ENCODE data around the gene RNF133. TPM values are rescaled to one million over a fixed set of nuclear protein-coding genes. Genes with fewer than 3 reads are reported as not detected.

The RNF133 gene
- total and polyA plus RNA-seq, 2 experiments from 2014 or later: not detected

- no peaks in the 10 kb centered on the region for H3K4me1 ChIP-seq (ENCODE audit: insufficient read depth)
- TF ChIP-seq EZH2phosphoT487 (IDR thresholded peaks at IDR 0.05; ENCODE audit: insufficient read depth, low read depth) (no peak), EZH2 (IDR thresholded peaks at IDR 0.05; ENCODE audit: insufficient read depth, poor library complexity, severe bottlenecking) (no peak)
- H3K27me3 ChIP-seq (replicated peaks; ENCODE audit: insufficient read depth): no peaks in the 10 kb centered on the region
- no peak overlapping the region for H3K4me2 ChIP-seq (ENCODE audit: unreplicated experiment)
- no peaks in the 10 kb centered on the region for H3K79me2 ChIP-seq (ENCODE audit: insufficient read depth)
- no peak for DNase-seq
- no peaks in the 10 kb centered on the region for H3K36me3 ChIP-seq (ENCODE audit: low read depth)
- H3K9ac ChIP-seq: no peak overlapping the region
- H3F3A ChIP-seq (ENCODE audit: insufficient read depth): no peaks in the 10 kb centered on the region
- no peaks in the 10 kb centered on the region for H4K20me1 ChIP-seq (ENCODE audit: insufficient read depth)
- no peak overlapping the region for H3K4me3 ChIP-seq
- H3K9me2 ChIP-seq (ENCODE audit: insufficient read depth): no peaks in the 10 kb centered on the region
- in situ Hi-C loops (cut with MboI): no loop called here
- no peak overlapping the region for H3K27ac ChIP-seq
- 12% methylated on average over 2 of the region's 2 CpGs for WGBS, 2 experiments (ENCODE audit: low coverage in 1 of 2, low lambda C conversion rate in 2 of 2, missing lambda C conversion rate in 2 of 2)
- no peak overlapping the region for H2AFZ ChIP-seq
- H3K9me3 ChIP-seq (ENCODE audit: low read depth): no peaks in the 10 kb centered on the region
Observed at GRCh38 chr7:122658856-122659255, 40.1 kb downstream of the RNF133 start.

DNA sequence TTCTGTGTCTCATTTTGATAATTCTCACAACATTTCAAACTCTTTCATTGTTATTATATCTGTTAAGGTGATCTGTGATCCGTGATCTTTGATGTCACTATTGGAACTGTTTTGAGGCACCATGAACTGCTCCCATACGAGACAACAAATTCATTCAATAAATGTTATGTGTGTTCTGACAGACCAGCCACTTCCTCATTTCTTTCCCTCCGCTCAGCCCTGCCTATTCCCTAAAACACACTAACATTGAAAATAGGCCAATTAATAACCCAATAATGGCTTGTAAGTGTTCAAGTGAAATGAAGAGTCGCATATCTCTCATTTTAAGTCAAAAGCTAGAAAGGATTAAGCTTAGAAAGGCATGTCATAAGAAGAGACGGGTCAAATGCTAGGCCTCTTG lies 45.2 kb downstream of the RNF133 start:
- Histone ChIP-seq H3K4me1 (ENCODE audit: insufficient read depth) (no peaks in the 10 kb centered on the region), H3K79me2 (ENCODE audit: insufficient read depth) (no peaks in the 10 kb centered on the region), H3K27me3 (replicated peaks; ENCODE audit: insufficient read depth) (no peaks in the 10 kb centered on the region), H3K4me2 (ENCODE audit: unreplicated experiment) (no peak overlapping the region), H4K20me1 (ENCODE audit: insufficient read depth) (no peaks in the 10 kb centered on the region), H3K9me2 (ENCODE audit: insufficient read depth) (no peaks in the 10 kb centered on the region), H3K9me3 (ENCODE audit: low read depth) (no peaks in the 10 kb centered on the region), H3K27ac (no peak overlapping the region), H3K4me3 (no peak overlapping the region), H2AFZ (no peak overlapping the region), H3K9ac (no peak overlapping the region), H3K36me3 (ENCODE audit: low read depth) (no peaks in the 10 kb centered on the region), H3F3A (ENCODE audit: insufficient read depth) (no peaks in the 10 kb centered on the region)
- WGBS, 2 experiments (ENCODE audit: low coverage in 1 of 2, low lambda C conversion rate in 2 of 2, missing lambda C conversion rate in 2 of 2): 18 to 26% methylated on average over 5 of the region's 5 CpGs
- in situ Hi-C loops (cut with MboI): no loop called here
- no peak for DNase-seq
- TF ChIP-seq EZH2 (IDR thresholded peaks at IDR 0.05; ENCODE audit: insufficient read depth, poor library complexity, severe bottlenecking): no peak
- TF ChIP-seq EZH2phosphoT487 (IDR thresholded peaks at IDR 0.05; ENCODE audit: insufficient read depth, low read depth): no peak

- Histone ChIP-seq H3F3A (ENCODE audit: insufficient read depth) (no peaks in the 10 kb centered on the region), H3K4me2 (ENCODE audit: unreplicated experiment) (no peak overlapping the region), H3K36me3 (ENCODE audit: low read depth) (no peaks in the 10 kb centered on the region), H3K79me2 (ENCODE audit: insufficient read depth) (no peaks in the 10 kb centered on the region), H3K4me3 (no peak overlapping the region), H3K27ac (no peak overlapping the region), H3K4me1 (ENCODE audit: insufficient read depth) (no peaks in the 10 kb centered on the region), H3K9me3 (ENCODE audit: low read depth) (no peaks in the 10 kb centered on the region), H3K9me2 (ENCODE audit: insufficient read depth) (no peaks in the 10 kb centered on the region), H3K27me3 (replicated peaks; ENCODE audit: insufficient read depth) (no peaks in the 10 kb centered on the region), H2AFZ (no peak overlapping the region), H4K20me1 (ENCODE audit: insufficient read depth) (no peaks in the 10 kb centered on the region), H3K9ac (no peak overlapping the region)
- DNase-seq: no peak
- TF ChIP-seq EZH2phosphoT487 (IDR thresholded peaks at IDR 0.05; ENCODE audit: insufficient read depth, low read depth): no peak
- TF ChIP-seq EZH2 (IDR thresholded peaks at IDR 0.05; ENCODE audit: insufficient read depth, poor library complexity, severe bottlenecking): no peak
- 28 to 55% methylated on average over 4 of the region's 4 CpGs for WGBS, 2 experiments (ENCODE audit: low coverage in 1 of 2, low lambda C conversion rate in 2 of 2, missing lambda C conversion rate in 2 of 2)
- in situ Hi-C loops (cut with MboI): no loop called here
Observed at GRCh38 chr7:122652876-122653275, 46.0 kb downstream of the RNF133 start.

- Histone ChIP-seq H3K4me3 (no peak overlapping the region), H3K27me3 (replicated peaks; ENCODE audit: insufficient read depth) (no peaks in the 10 kb centered on the region), H3K9me3 (ENCODE audit: low read depth) (no peaks in the 10 kb centered on the region), H3K9ac (no peak overlapping the region), H3K36me3 (ENCODE audit: low read depth) (no peaks in the 10 kb centered on the region), H2AFZ (no peak overlapping the region), H4K20me1 (ENCODE audit: insufficient read depth) (no peaks in the 10 kb centered on the region), H3K79me2 (ENCODE audit: insufficient read depth) (no peaks in the 10 kb centered on the region), H3K4me2 (ENCODE audit: unreplicated experiment) (no peak overlapping the region), H3K9me2 (ENCODE audit: insufficient read depth) (no peaks in the 10 kb centered on the region), H3K4me1 (ENCODE audit: insufficient read depth) (no peaks in the 10 kb centered on the region), H3F3A (ENCODE audit: insufficient read depth) (no peaks in the 10 kb centered on the region), H3K27ac (no peak overlapping the region)
- TF ChIP-seq EZH2 (IDR thresholded peaks at IDR 0.05; ENCODE audit: insufficient read depth, poor library complexity, severe bottlenecking) (no peak), EZH2phosphoT487 (IDR thresholded peaks at IDR 0.05; ENCODE audit: insufficient read depth, low read depth) (no peak)
- 19 to 26% methylated on average over 2 of the region's 2 CpGs for WGBS, 2 experiments (ENCODE audit: low coverage in 1 of 2, low lambda C conversion rate in 2 of 2, missing lambda C conversion rate in 2 of 2)
- DNase-seq: no peak
- in situ Hi-C loops (cut with MboI): no loop called here
Observed at GRCh38 chr7:122651451-122651850, 47.5 kb downstream of the RNF133 start.

Small RNA genes lying within 50 kb of the gene (small RNA-seq; reads per million reads assigned to genes)
- gene AC006463.1 (ENCODE audit: low read depth, low replicate concordance): not detected

Other genes starting within 250 kb of the RNF133 start
- gene RNF148, start 3.8 kb upstream of the RNF133 start, total RNA-seq (2014; rRNA removed; shearing (Covaris generic)): 0.25 TPM in 1 of 2 replicates, not detected in the other
- gene RNF148, start 3.8 kb upstream of the RNF133 start, polyA plus RNA-seq (2016; fragmentation: Nextera tagmentation; extraction: Ambion mirVana): not detected in 2 replicates
- 0.13 and 0.43 TPM in 2 replicates for gene CADPS2, start 187.3 kb upstream of the RNF133 start, total RNA-seq (2014; rRNA removed; shearing (Covaris generic))
- 0.06 and 0.18 TPM in 2 replicates for gene CADPS2, start 187.3 kb upstream of the RNF133 start, polyA plus RNA-seq (2016; fragmentation: Nextera tagmentation; extraction: Ambion mirVana)